Thyroid gland (tissue), 4 donors: ENCODE measurements around the gene ADCY1. TPM values are rescaled to one million over a fixed set of nuclear protein-coding genes. Genes with fewer than 3 reads are reported as not detected.

Experiments used
- DNase-seq, 2 donors: peaks; one replicate each; pipeline ENCODE4 v3.0.0-alpha.2; 2019
- H3K27ac ChIP-seq, 3 donors: fragments of 200-600 bp; sonication (generic); 1 replicate in 2 of 3; 2 replicates in 1 of 3; pipeline ENCODE4 v1.5.1; 2016 to 2019; ENCODE audit warnings: mild to moderate bottlenecking in 1 of 3, moderate library complexity in 1 of 3
- H3K27me3 ChIP-seq: fragments of 200-600 bp; sonication (generic); one replicate; pipeline ENCODE4 v1.5.1; 2019
- H3K36me3 ChIP-seq, 2 donors: fragments of 200-600 bp; sonication (generic); one replicate each; pipeline ENCODE4 v1.5.1; 2016 to 2019
- H3K4me1 ChIP-seq, 2 donors: fragments of 200-600 bp; sonication (generic); one replicate each; pipeline ENCODE4 v1.5.1; 2017 to 2019
- H3K4me3 ChIP-seq, 3 donors: fragments of 200-600 bp; sonication (generic); replicated peaks in 1 of 3; 1 replicate in 2 of 3; 2 replicates in 1 of 3; pipeline ENCODE4 v1.5.1; 2016; ENCODE audit warnings: mild to moderate bottlenecking in 1 of 3
- H3K9me3 ChIP-seq: fragments of 200-600 bp; sonication (generic); one replicate; pipeline ENCODE4 v1.5.1; 2017
- CTCF ChIP-seq, 6 experiments: fragments of 200-600 bp in 3 of 6; fragments of 450-650 bp in 3 of 6; sonication (generic) in 3 of 6; IDR thresholded peaks; one replicate each; pipeline ENCODE4 v1.5.1; 2016 to 2019; ENCODE audit warnings: antibody characterized with exemption in 6 of 6, mild to moderate bottlenecking in 2 of 6, inconsistent platforms in 1 of 6, moderate library complexity in 1 of 6
- POLR2A ChIP-seq, 2 donors: fragments of 450-650 bp; IDR thresholded peaks; one replicate each; pipeline ENCODE4 v1.6.1; 2017; ENCODE audit warnings: antibody characterized with exemption in 2 of 2, mild to moderate bottlenecking in 2 of 2, moderate library complexity in 1 of 2
- WGBS, 2 donors: methylation state at CpG; one replicate each; pipeline ENCODE4 v1.1.5; 2017; 5-methylcytosine and 5-hydroxymethylcytosine counted together
- intact Hi-C: fragments of 100-400 bp; cut with DNase I; formaldehyde crosslinking; loops from one replicate; pipeline ENCODE4 v1.15.1; 2023
- total RNA-seq, 4 donors: library from RNA; depleted of rRNA; stranded (reverse); fragments of >200 nt; gene quantifications; one replicate each; pipeline ENCODE4 v1.2.3, GENCODE V29; 2016

Gene ADCY1
- total RNA-seq, 4 donors from 2014 or later, result 5.8 to 11.6 (median 7.7) TPM

DNA sequence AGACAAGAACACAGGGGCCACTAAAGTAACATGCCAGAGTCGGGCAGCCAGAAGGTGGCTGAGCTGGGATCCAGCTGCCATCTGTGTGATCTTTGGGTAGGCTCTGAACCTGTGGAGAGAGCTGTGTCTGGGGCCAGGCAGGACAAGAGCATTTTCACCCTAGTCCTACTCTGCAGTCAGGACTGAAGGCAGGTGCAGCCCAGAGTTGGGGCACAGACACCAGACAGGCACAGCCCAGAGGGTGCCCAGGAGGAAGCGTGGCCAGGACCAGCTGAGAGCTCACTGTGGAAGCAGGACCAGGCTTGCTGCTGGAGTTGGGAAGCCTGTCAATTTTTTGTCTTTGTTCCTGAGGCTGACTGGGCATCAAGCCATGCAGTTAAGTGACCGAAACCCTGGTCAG lies 113.6 kb downstream of the ADCY1 start:
- Histone ChIP-seq H3K27me3 (no peaks in the 10 kb centered on the region), H3K27ac (no peak overlapping the region), H3K36me3 (no peaks in the 10 kb centered on the region), H3K4me3 (no peak overlapping the region), H3K4me1 (no peaks in the 10 kb centered on the region), H3K9me3 (no peaks in the 10 kb centered on the region)
- TF ChIP-seq POLR2A (IDR thresholded peaks at IDR 0.05) (no peak), CTCF (IDR thresholded peaks at IDR 0.05) (no peak)
- intact Hi-C loops, result no loop called here
- WGBS, 2 donors, result 78 to 90% methylated on average over 3 of the region's 3 CpGs
- DNase-seq, result no peak

DNA sequence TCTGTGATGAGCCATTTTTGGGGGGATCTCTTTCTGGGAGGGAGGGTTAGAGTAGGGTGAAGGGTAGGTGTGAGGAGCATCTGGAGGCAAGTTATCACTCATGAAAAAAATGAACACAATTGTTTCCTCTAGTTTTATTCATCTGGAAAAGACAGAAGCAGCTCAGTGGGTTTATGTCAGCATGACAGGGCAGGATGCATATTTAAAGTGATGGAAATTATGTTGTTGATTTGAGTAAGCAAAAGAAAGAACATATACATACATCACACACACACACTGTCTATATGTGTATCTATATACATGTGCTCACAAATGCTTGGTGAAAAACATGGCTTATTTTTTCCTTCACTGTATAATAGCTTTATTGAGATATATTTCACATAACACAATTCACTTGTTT lies 114.2 kb downstream of the ADCY1 start:
- Histone ChIP-seq H3K27ac (no peak overlapping the region), H3K4me3 (no peak overlapping the region), H3K4me1 (no peaks in the 10 kb centered on the region), H3K9me3 (no peaks in the 10 kb centered on the region), H3K36me3 (no peaks in the 10 kb centered on the region), H3K27me3 (no peaks in the 10 kb centered on the region)
- intact Hi-C loops, result no loop called here
- no peak for TF ChIP-seq CTCF (IDR thresholded peaks at IDR 0.05)
- TF ChIP-seq POLR2A (IDR thresholded peaks at IDR 0.05), result no peak
- no peak for DNase-seq

DNA sequence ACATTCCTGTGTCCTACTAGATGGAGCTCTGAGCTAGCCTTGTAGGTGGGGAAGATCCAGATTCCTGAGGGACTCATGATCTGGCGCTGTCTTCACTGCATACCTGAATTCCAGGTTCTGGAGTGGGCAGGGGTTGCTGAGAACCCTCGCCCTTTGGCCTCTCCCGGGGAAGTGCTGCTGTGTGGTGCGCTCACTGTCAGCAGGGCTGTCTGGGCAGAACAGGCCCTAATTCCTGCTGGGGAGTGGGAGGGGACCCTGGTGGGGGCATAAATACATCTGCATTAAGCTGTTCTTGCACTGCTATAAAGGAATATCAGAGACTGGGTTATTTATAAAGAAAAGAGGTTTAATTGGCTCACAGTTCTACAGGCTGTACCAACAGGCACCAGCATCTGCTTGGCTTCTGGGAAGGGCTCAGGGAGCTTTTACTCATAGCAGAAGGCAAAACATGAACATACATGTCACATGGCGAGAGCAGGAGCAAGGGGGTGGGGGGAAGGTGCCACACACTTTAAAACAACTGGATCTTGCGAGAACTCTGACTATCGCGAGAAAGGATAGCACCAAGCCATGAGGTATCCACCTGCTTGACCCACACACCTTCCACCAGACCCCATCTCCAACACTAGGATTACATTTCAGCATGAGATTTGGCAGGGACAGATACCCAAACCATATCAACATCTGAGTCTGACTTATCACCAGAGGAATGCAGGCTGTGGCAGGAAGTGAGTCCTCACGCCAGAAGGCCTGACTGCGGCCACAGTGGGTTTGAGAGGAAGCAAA lies 115.0 kb downstream of the ADCY1 start:
- TF ChIP-seq CTCF (IDR thresholded peaks at IDR 0.05) (no peak), POLR2A (IDR thresholded peaks at IDR 0.05) (no peak)
- no peak for DNase-seq
- intact Hi-C loops, result no loop called here
- no peak overlapping the region for H3K4me3 ChIP-seq
- H3K9me3 ChIP-seq, result no peaks in the 10 kb centered on the region
- H3K4me1 ChIP-seq, result no peaks in the 10 kb centered on the region
- no peaks in the 10 kb centered on the region for H3K27me3 ChIP-seq
- H3K27ac ChIP-seq, result no peak overlapping the region
- WGBS, 2 donors, result 83 to 91% methylated on average over 10 of the region's 10 CpGs
- H3K36me3 ChIP-seq, result no peaks in the 10 kb centered on the region

DNA sequence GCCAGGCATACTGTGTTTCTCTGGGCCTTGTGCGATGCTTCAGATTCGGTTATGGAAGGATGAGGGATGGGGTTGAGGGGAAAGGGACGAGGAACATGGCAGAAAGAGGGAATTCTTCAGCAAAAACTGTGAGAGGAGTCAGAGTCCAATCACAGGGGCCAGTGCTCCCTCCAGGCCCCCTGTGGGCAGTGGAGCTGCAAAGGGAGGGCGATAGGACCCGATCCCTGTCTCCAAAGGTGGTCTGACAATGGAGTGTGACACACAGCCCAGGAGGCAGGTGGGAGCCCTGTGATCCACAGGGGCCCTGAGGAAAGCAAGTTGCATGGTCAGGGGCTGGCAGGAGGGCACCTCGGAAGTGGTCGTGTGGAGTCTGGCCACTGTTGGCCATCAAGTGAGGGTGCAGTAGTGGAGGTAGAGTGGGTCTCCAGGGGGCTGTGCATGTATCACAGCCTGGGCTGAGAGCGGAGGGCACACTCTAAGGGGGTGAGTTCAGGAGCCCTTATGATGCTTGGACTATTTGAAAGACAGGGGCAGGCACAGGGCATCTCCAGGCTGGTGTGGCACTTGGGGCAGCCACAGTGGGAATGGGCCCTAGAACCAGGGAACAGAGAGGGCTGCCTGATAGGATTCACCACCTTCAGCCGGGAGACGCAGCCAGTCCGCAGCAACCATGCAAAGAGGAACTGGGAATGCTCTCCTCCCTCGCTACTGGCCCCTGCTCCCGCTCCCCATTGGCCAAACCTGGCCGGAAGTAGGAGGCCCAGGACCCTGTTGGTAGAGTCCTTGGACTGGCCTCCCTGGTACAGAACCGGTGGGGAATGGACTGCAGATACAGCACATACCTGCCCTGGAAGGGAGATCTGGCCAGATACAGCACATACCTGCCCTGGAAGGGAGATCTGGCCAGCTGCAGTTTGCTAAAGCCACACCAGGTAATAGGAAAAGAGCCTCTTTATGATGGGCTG lies 115.9 kb downstream of the ADCY1 start:
- Histone ChIP-seq H3K27ac (no peak overlapping the region), H3K4me1 (no peaks in the 10 kb centered on the region), H3K9me3 (no peaks in the 10 kb centered on the region), H3K36me3 (no peaks in the 10 kb centered on the region), H3K27me3 (no peaks in the 10 kb centered on the region), H3K4me3 (no peak overlapping the region)
- WGBS, 2 donors, result 93 to 94% methylated on average over 13 to 15 of the region's 15 CpGs
- intact Hi-C loops, result no loop called here
- DNase-seq, result no peak
- no peak for TF ChIP-seq CTCF (IDR thresholded peaks at IDR 0.05)
- TF ChIP-seq POLR2A (IDR thresholded peaks at IDR 0.05), result no peak

- intact Hi-C loops, result no loop called here
- Histone ChIP-seq H3K27ac (no peak overlapping the region), H3K36me3 (no peaks in the 10 kb centered on the region), H3K4me1 (no peaks in the 10 kb centered on the region), H3K9me3 (no peaks in the 10 kb centered on the region), H3K4me3 (no peak overlapping the region), H3K27me3 (no peaks in the 10 kb centered on the region)
- DNase-seq, result no peak
- TF ChIP-seq POLR2A (IDR thresholded peaks at IDR 0.05) (no peak), CTCF (IDR thresholded peaks at IDR 0.05) (no peak)
Observed at GRCh38 chr7:45690762-45691150, 116.6 kb downstream of the ADCY1 start.
